Prostate gland (tissue), 2 donors: ENCODE measurements around the gene CORO2B. TPM values are rescaled to one million over a fixed set of nuclear protein-coding genes. Genes with fewer than 3 reads are reported as not detected.

Source experiments
- DNase-seq: peaks from one replicate; pipeline ENCODE4 v3.0.0-alpha.2; 2019; ENCODE audit warnings: low spot score
- H3K27ac ChIP-seq, 2 donors: fragments of 200-600 bp; sonication (generic); 2 replicates each; pipeline ENCODE4 v1.5.1; 2017 to 2019
- H3K27me3 ChIP-seq: fragments of 200-600 bp; sonication (generic); replicated peaks from 2 replicates; pipeline ENCODE4 v1.5.1; 2019; ENCODE audit not compliant: insufficient read depth
- H3K36me3 ChIP-seq, 2 donors: fragments of 200-600 bp; sonication (generic); 1 replicate in 1 of 2; 2 replicates in 1 of 2; pipeline versions ENCODE4 v1.5.1 to v1.8.1; 2017 to 2019
- H3K4me1 ChIP-seq: fragments of 200-600 bp; sonication (generic); replicated peaks from 2 replicates; pipeline ENCODE4 v1.5.1; 2019
- H3K4me3 ChIP-seq, 2 donors: fragments of 200-600 bp; sonication (generic); 2 replicates each; pipeline ENCODE4 v1.5.1; 2017 to 2019
- H3K9me3 ChIP-seq: fragments of 200-600 bp; sonication (generic); 2 replicates; pipeline ENCODE4 v1.5.1; 2017
- CTCF ChIP-seq, 4 experiments: fragments of 200-600 bp in 2 of 4; fragments of 450-650 bp in 2 of 4; sonication (generic) in 2 of 4; IDR thresholded peaks; 1 replicate in 3 of 4; 2 replicates in 1 of 4; pipeline ENCODE4 v1.5.1; 2016 to 2019; ENCODE audit warnings: antibody characterized with exemption in 4 of 4, mild to moderate bottlenecking in 2 of 4, moderate library complexity in 2 of 4
- POLR2A ChIP-seq: fragments of 450-650 bp; IDR thresholded peaks from one replicate; pipeline ENCODE4 v1.6.1; 2016; ENCODE audit warnings: antibody characterized with exemption, mild to moderate bottlenecking
- POLR2AphosphoS5 ChIP-seq: sonication (generic); formaldehyde crosslinking; IDR thresholded peaks from one replicate; pipeline ENCODE4 v1.6.1; 2017; ENCODE audit warnings: antibody characterized with exemption
- WGBS: methylation state at CpG from one replicate; pipeline ENCODE4 v1.1.5; 2018; 5-methylcytosine and 5-hydroxymethylcytosine counted together
- intact Hi-C: fragments of 100-400 bp; cut with DNase I; formaldehyde crosslinking; loops from one replicate; pipeline ENCODE4 v1.14.2; 2022
- total RNA-seq, 2 donors: library from RNA; depleted of rRNA; stranded (reverse); fragments of >200 nt; gene quantifications; one replicate each; pipeline ENCODE4 v1.1.0, GENCODE V29; 2016

CORO2B gene
- total RNA-seq, 2 donors from 2014 or later: 0.50 to 1.4 TPM

- no peak overlapping the region for H3K4me3 ChIP-seq
- WGBS: 82% methylated on average over 7 of the region's 7 CpGs
- no peaks in the 10 kb centered on the region for H3K9me3 ChIP-seq
- DNase-seq: no peak
- H3K27me3 ChIP-seq: no peaks in the 10 kb centered on the region
- no peaks in the 10 kb centered on the region for H3K4me1 ChIP-seq
- TF ChIP-seq POLR2A (no peak), POLR2AphosphoS5 (no peak), CTCF (IDR thresholded peaks at IDR 0.05) (no peak)
- H3K27ac ChIP-seq: no peak overlapping the region
- intact Hi-C loops: no loop called here
- H3K36me3 ChIP-seq: no peaks in the 10 kb centered on the region
Measured at GRCh38 chr15:68609629-68610028, 30.8 kb downstream of the CORO2B start.

GRCh38 chr15:68610825-68611224 is 32.0 kb downstream of the CORO2B start:
- WGBS: 76% methylated on average over 8 of the region's 8 CpGs
- intact Hi-C loops: no loop called here
- Histone ChIP-seq H3K27me3 (no peaks in the 10 kb centered on the region), H3K4me1 (no peaks in the 10 kb centered on the region), H3K9me3 (no peaks in the 10 kb centered on the region), H3K36me3 (no peaks in the 10 kb centered on the region), H3K27ac (no peak overlapping the region), H3K4me3 (no peak overlapping the region)
- DNase-seq: no peak
- TF ChIP-seq POLR2AphosphoS5 (no peak), CTCF (IDR thresholded peaks at IDR 0.05) (no peak), POLR2A (no peak)

- Histone ChIP-seq H3K27me3 (no peaks in the 10 kb centered on the region), H3K36me3 (no peaks in the 10 kb centered on the region), H3K27ac (no peak overlapping the region), H3K4me3 (no peak overlapping the region), H3K9me3 (no peaks in the 10 kb centered on the region), H3K4me1 (no peaks in the 10 kb centered on the region)
- intact Hi-C loops: no loop called here
- TF ChIP-seq CTCF (IDR thresholded peaks at IDR 0.05): no peak
- DNase-seq: no peak
- 89% methylated on average over 3 of the region's 3 CpGs for whole genome bisulfite sequencing
Measured at GRCh38 chr15:68612503-68612902, 33.7 kb downstream of the CORO2B start.

- Histone ChIP-seq H3K4me1 (no peaks in the 10 kb centered on the region), H3K27ac (no peak overlapping the region), H3K36me3 (no peaks in the 10 kb centered on the region), H3K9me3 (no peaks in the 10 kb centered on the region), H3K4me3 (no peak overlapping the region), H3K27me3 (no peaks in the 10 kb centered on the region)
- no peak for DNase-seq
- intact Hi-C loops: no loop called here
- TF ChIP-seq POLR2A (no peak), CTCF (IDR thresholded peaks at IDR 0.05) (no peak), POLR2AphosphoS5 (no peak)
- 95% methylated on average over 6 of the region's 6 CpGs for WGBS
Measured at GRCh38 chr15:68612979-68613740, 34.4 kb downstream of the CORO2B start.

- TF ChIP-seq POLR2A (no peak), POLR2AphosphoS5 (no peak), CTCF (IDR thresholded peaks at IDR 0.05) (no peak)
- Histone ChIP-seq H3K27me3 (no peaks in the 10 kb centered on the region), H3K27ac (no peak overlapping the region), H3K4me1 (no peaks in the 10 kb centered on the region), H3K9me3 (no peaks in the 10 kb centered on the region), H3K4me3 (no peak overlapping the region), H3K36me3 (no peaks in the 10 kb centered on the region)
- WGBS: 63% methylated on average over 17 of the region's 17 CpGs
- DNase-seq: no peak
- intact Hi-C loops: no loop called here
Measured at GRCh38 chr15:68614286-68615035, 35.7 kb downstream of the CORO2B start.
